ENCODE data around the gene FKBP9.
A peak's percentile ranks its signal among the peaks of the same experiment; 100 is the strongest.

- TF ChIP-seq, protein P1, sequence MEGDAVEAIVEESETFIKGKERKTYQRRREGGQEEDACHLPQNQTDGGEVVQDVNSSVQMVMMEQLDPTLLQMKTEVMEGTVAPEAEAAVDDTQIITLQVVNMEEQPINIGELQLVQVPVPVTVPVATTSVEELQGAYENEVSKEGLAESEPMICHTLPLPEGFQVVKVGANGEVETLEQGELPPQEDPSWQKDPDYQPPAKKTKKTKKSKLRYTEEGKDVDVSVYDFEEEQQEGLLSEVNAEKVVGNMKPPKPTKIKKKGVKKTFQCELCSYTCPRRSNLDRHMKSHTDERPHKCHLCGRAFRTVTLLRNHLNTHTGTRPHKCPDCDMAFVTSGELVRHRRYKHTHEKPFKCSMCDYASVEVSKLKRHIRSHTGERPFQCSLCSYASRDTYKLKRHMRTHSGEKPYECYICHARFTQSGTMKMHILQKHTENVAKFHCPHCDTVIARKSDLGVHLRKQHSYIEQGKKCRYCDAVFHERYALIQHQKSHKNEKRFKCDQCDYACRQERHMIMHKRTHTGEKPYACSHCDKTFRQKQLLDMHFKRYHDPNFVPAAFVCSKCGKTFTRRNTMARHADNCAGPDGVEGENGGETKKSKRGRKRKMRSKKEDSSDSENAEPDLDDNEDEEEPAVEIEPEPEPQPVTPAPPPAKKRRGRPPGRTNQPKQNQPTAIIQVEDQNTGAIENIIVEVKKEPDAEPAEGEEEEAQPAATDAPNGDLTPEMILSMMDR (IDR thresholded peaks at IDR 0.05): 0 out of 2 replicates have a peak, but pooled peaks have one; percentile 12
- TF ChIP-seq ZNF121 (CRISPR knock-in tag; IDR thresholded peaks at IDR 0.05): no peak
- no peak for TF ChIP-seq NR3C1 (CRISPR knock-in tag; conservative IDR thresholded peaks at IDR 0.05; ENCODE audit: low read depth)
- no peak for TF ChIP-seq ESRRA (CRISPR knock-in tag; IDR thresholded peaks at IDR 0.05; ENCODE audit: borderline replicate concordance)
- no peak for TF ChIP-seq ZNF232 (CRISPR knock-in tag; IDR thresholded peaks at IDR 0.05)
- TF ChIP-seq RELA (CRISPR knock-in tag; IDR thresholded peaks at IDR 0.05; ENCODE audit: borderline replicate concordance): no peak
- no peak for TF ChIP-seq TEAD4 (CRISPR knock-in tag; IDR thresholded peaks at IDR 0.05)
- TF ChIP-seq E2F4 (CRISPR knock-in tag; IDR thresholded peaks at IDR 0.05; ENCODE audit: borderline replicate concordance, low read depth): no peak
- no peak for TF ChIP-seq TEAD1 (CRISPR knock-in tag; IDR thresholded peaks at IDR 0.05)
Observed at GRCh38 chr7:33050535-33051318, 93.5 kb downstream of the FKBP9 start.

Measured in WTC11 (cell line).